ENCODE results near the gene DUS2. TPM values are rescaled to one million over a fixed set of nuclear protein-coding genes. Genes with fewer than 3 reads are reported as not detected.
A peak's percentile ranks its signal among the peaks of the same experiment; 100 is the strongest.

DUS2 gene
- total RNA-seq, 2 experiments from 2014 or later, result 19.9 to 32.4 TPM

GRCh38 chr16:68070806-68071517, 47.9 kb downstream of the DUS2 start:
- peak; percentile 85 for DNase-seq (ENCODE audit: low spot score)
- Histone ChIP-seq H3K79me2 (ENCODE audit: insufficient read depth, low read depth, low read length) (no peaks in the 10 kb centered on the region), H3K4me1 (ENCODE audit: insufficient read depth, low read length, poor library complexity, severe bottlenecking) (peaks cover 66% of the 10 kb centered on the region), H2AFZ (ENCODE audit: low read length) (peak overlapping the region; percentile 53; the same call in 1 of the 2 replicates), H4K20me1 (ENCODE audit: insufficient read depth, low read length) (no peaks in the 10 kb centered on the region), H3K36me3 (ENCODE audit: insufficient read depth, low read length) (peaks cover 57% of the 10 kb centered on the region), H3K27ac (ENCODE audit: low read depth, low read length, poor library complexity, severe bottlenecking) (peak overlapping the region; percentile 88), H3K4me2 (ENCODE audit: low read length) (peak overlapping the region; percentile 64), H3K4me3 (ENCODE audit: low read depth, low read length, poor library complexity, severe bottlenecking) (peak overlapping the region; percentile 40), H3K9me3 (ENCODE audit: low read length) (no peaks in the 10 kb centered on the region), H3K9me2 (ENCODE audit: insufficient read depth, low read length) (no peaks in the 10 kb centered on the region)
- no TSS peak for BruUV-seq (replicated peaks)
- TF ChIP-seq CTCF (conservative IDR thresholded peaks at IDR 0.05; ENCODE audit: low read length) (peak; percentile 75), EZH2phosphoT487 (IDR thresholded peaks at IDR 0.05; ENCODE audit: borderline replicate concordance, low read depth, low read length) (no peak)
- CTCF ChIA-PET (ENCODE audit: unreplicated experiment), result interaction anchor here (0.5 to 4.0 kb wide), 4 partner anchors 9 to 147 kb away, joined by 3 to 34 read pairs (median 3); partner anchors contain the start of gene NFATC3
- intact Hi-C loops (cut with micrococcal nuclease; ENCODE audit: unreplicated experiment), result loop anchor here (1.0 kb wide), 2 partner anchors 45 to 158 kb away; no protein-coding TSS in a partner anchor
- POLR2A ChIA-PET, result interaction anchor here (0.6 to 2.7 kb wide), 8 partner anchors 14 to 264 kb away, joined by 3 to 21 read pairs (median 4); partner anchors contain the start of genes NFATC3, RANBP10 and TSNAXIP1

- peak overlapping the region; percentile 64 for H3K4me2 ChIP-seq (ENCODE audit: low read length)
- peak overlapping the region; percentile 88 for H3K27ac ChIP-seq (ENCODE audit: low read depth, low read length, poor library complexity, severe bottlenecking)
Observed at GRCh38 chr16:68071518-68071901, 48.4 kb downstream of the DUS2 start.

More at GRCh38 chr16:68071518-68071901, 48.4 kb downstream of the DUS2 start:
- BruUV-seq (replicated peaks), result no TSS peak
- Histone ChIP-seq H3K79me2 (ENCODE audit: insufficient read depth, low read depth, low read length) (no peaks in the 10 kb centered on the region), H3K9me3 (ENCODE audit: low read length) (no peaks in the 10 kb centered on the region), H3K36me3 (ENCODE audit: insufficient read depth, low read length) (peaks cover 57% of the 10 kb centered on the region), H3K4me1 (ENCODE audit: insufficient read depth, low read length, poor library complexity, severe bottlenecking) (peaks cover 71% of the 10 kb centered on the region), H4K20me1 (ENCODE audit: insufficient read depth, low read length) (no peaks in the 10 kb centered on the region), H3K9me2 (ENCODE audit: insufficient read depth, low read length) (no peaks in the 10 kb centered on the region), H3K4me3 (ENCODE audit: low read depth, low read length, poor library complexity, severe bottlenecking) (peak overlapping the region; percentile 40), H2AFZ (ENCODE audit: low read length) (peak overlapping the region; percentile 53; the same call in 1 of the 2 replicates)
- no peak for DNase-seq (ENCODE audit: low spot score)
- intact Hi-C loops (cut with micrococcal nuclease; ENCODE audit: unreplicated experiment), result loop anchor here (1.0 kb wide), 2 partner anchors 45 to 158 kb away; no protein-coding TSS in a partner anchor
- CTCF ChIA-PET (ENCODE audit: unreplicated experiment), result interaction anchor here (0.6 to 4.0 kb wide), 2 partner anchors 9 to 13 kb away, joined by 3 to 34 read pairs; partner anchors contain the start of gene NFATC3
- POLR2A ChIA-PET, result interaction anchor here (0.6 to 2.7 kb wide), 8 partner anchors 14 to 1023 kb away, joined by 3 to 21 read pairs (median 3); partner anchors contain the start of genes NFATC3, RANBP10 and TSNAXIP1
- TF ChIP-seq EZH2phosphoT487 (IDR thresholded peaks at IDR 0.05; ENCODE audit: borderline replicate concordance, low read depth, low read length) (no peak), CTCF (conservative IDR thresholded peaks at IDR 0.05; ENCODE audit: low read length) (no peak)

Data from OCI-LY7 (cell line).